Psoas muscle (tissue), 8 donors: ENCODE results near the gene CA12. TPM values are rescaled to one million over a fixed set of nuclear protein-coding genes. Genes with fewer than 3 reads are reported as not detected.

Experiments used
- ATAC-seq, 4 donors: fragments of 200-7000 bp; cut with Tn5 transposase; one replicate each; pipeline ENCODE4 v1.9.1; 2020; ENCODE audit warnings: moderate library complexity in 3 of 4, mild to moderate bottlenecking in 2 of 4
- DNase-seq, 2 donors: peaks; one replicate each; pipeline ENCODE4 v3.0.0-alpha.2; 2020
- H3K27ac ChIP-seq: fragments of 200-600 bp; one replicate; pipeline ENCODE4 v1.8.0; 2022
- H3K27me3 ChIP-seq, 3 donors: fragments of 200-600 bp in 1 of 3; one replicate each; pipeline versions ENCODE4 v1.6.1 to v1.8.0; 2013 to 2022; ENCODE audit warnings: low read length in 2 of 3, mild to moderate bottlenecking in 2 of 3, moderate library complexity in 1 of 3; ENCODE audit not compliant: insufficient read depth in 3 of 3
- H3K36me3 ChIP-seq, 2 donors: fragments of 200-600 bp in 1 of 2; one replicate each; pipeline versions ENCODE4 v1.6.1 to v1.8.0; 2013 to 2022; ENCODE audit warnings: low read depth in 1 of 2, mild to moderate bottlenecking in 1 of 2, moderate library complexity in 1 of 2; ENCODE audit not compliant: insufficient read depth in 1 of 2
- H3K4me1 ChIP-seq: fragments of 200-600 bp; one replicate; pipeline ENCODE4 v1.8.0; 2022
- H3K4me3 ChIP-seq: fragments of 200-600 bp; one replicate; pipeline ENCODE4 v1.8.0; 2022; ENCODE audit warnings: mild to moderate bottlenecking
- H3K9me3 ChIP-seq: fragments of 200-600 bp; one replicate; pipeline ENCODE4 v1.8.0; 2022
- CTCF ChIP-seq: fragments of 200-600 bp; IDR thresholded peaks from one replicate; pipeline ENCODE4 v1.8.0; 2022; ENCODE audit warnings: antibody characterized with exemption
- WGBS, 3 donors: extraction: QIAGEN DNeasy Blood & Tissue Kit; methylation state at CpG; one replicate each; pipeline versions ENCODE4 v1.1.6 to v1.1.7; 2013; 5-methylcytosine and 5-hydroxymethylcytosine counted together
- intact Hi-C, 2 donors: fragments of 100-400 bp; cut with DNase I; formaldehyde crosslinking; loops; one replicate each; pipeline versions ENCODE4 v1.11.0 to v1.14.2; 2022
- polyA plus RNA-seq, 3 donors: library from polyadenylated mRNA; stranded (reverse); fragments of 200-250 nt; gene quantifications; one replicate each; pipeline ENCODE4 v1.2.3, GENCODE V29; 2013
- total RNA-seq, 4 donors: library from RNA; stranded (reverse); fragmentation: NEBNext Ultra II Directional in 2 of 4; extraction: Animal tissue kit (Norgen Biotek cat#: 25700) in 2 of 4; gene quantifications; one replicate each; pipeline versions ENCODE4 v1.2.1 to v1.2.4, GENCODE V29; 2021 to 2023
- donor health status: healthy with polysubstance abuse.
- donor health status: DM: no; HTN: no; CAD: no; lungs with moderate emphysema.
- donor health status: Bipolar disorder and iron deficiency.
- donor health status: healthy.
- donor health status: DM: yes; HTN: yes; CAD: no.
- donor health status: DM: no; HTN: no; CAD: no.
- donor health status: DM: no; HTN: no; CAD: no.
- donor health status: DM: yes; HTN: yes; CAD: no.

CA12 gene
- total and polyA plus RNA-seq, 7 donors = 0.01 to 0.25 (median 0.16) TPM

GRCh38 chr15:63360170-63360569, 21.5 kb downstream of the CA12 start:
- Histone ChIP-seq H3K4me1 (peaks cover 9% of the 10 kb centered on the region), H3K27me3 (no peaks in the 10 kb centered on the region), H3K27ac (no peak overlapping the region), H3K36me3 (no peaks in the 10 kb centered on the region), H3K4me3 (no peak overlapping the region), H3K9me3 (no peaks in the 10 kb centered on the region)
- intact Hi-C loops = no loop called here
- no peak for DNase-seq
- ATAC-seq = no peak
- 77 to 80% (median 80%) methylated on average over 4 of the region's 4 CpGs for WGBS, 3 donors
- TF ChIP-seq CTCF = no peak

- no peak for TF ChIP-seq CTCF
- 84 to 88% (median 85%) methylated on average over 15 of the region's 15 CpGs for WGBS, 3 donors
- Histone ChIP-seq H3K9me3 (no peaks in the 10 kb centered on the region), H3K27ac (no peak overlapping the region), H3K4me3 (no peak overlapping the region), H3K4me1 (no peaks in the 10 kb centered on the region), H3K36me3 (no peaks in the 10 kb centered on the region), H3K27me3 (no peaks in the 10 kb centered on the region)
- intact Hi-C loops = loop anchor here in 1 of 2 donors (10.0 kb wide), 1 partner anchor 96 kb away; no protein-coding TSS in a partner anchor
- ATAC-seq = no peak
- DNase-seq = no peak
Observed at GRCh38 chr15:63358241-63359029, 23.2 kb downstream of the CA12 start.

GRCh38 chr15:63357731-63358130, 23.9 kb downstream of the CA12 start:
- Histone ChIP-seq H3K27ac (no peak overlapping the region), H3K27me3 (no peaks in the 10 kb centered on the region), H3K36me3 (no peaks in the 10 kb centered on the region), H3K9me3 (no peaks in the 10 kb centered on the region), H3K4me3 (no peak overlapping the region), H3K4me1 (no peaks in the 10 kb centered on the region)
- WGBS, 3 donors = 75 to 87% (median 85%) methylated on average over 3 of the region's 3 CpGs
- no peak for DNase-seq
- ATAC-seq = no peak
- intact Hi-C loops = loop anchor here in 1 of 2 donors (10.0 kb wide), 1 partner anchor 97 kb away; no protein-coding TSS in a partner anchor
- TF ChIP-seq CTCF = no peak

GRCh38 chr15:63357061-63357460, 24.6 kb downstream of the CA12 start:
- ATAC-seq = no peak
- no peak for DNase-seq
- no peaks in the 10 kb centered on the region for H3K27me3 ChIP-seq
- 68 to 82% (median 69%) methylated on average over 4 of the region's 4 CpGs for WGBS, 3 donors
- no peaks in the 10 kb centered on the region for H3K36me3 ChIP-seq
- intact Hi-C loops = loop anchor here in 1 of 2 donors (10.0 kb wide), 1 partner anchor 98 kb away; no protein-coding TSS in a partner anchor
- H3K9me3 ChIP-seq = no peaks in the 10 kb centered on the region
- no peak overlapping the region for H3K27ac ChIP-seq
- no peak overlapping the region for H3K4me3 ChIP-seq
- no peak for TF ChIP-seq CTCF
- H3K4me1 ChIP-seq = no peaks in the 10 kb centered on the region
